Endothelial cell of umbilical vein (primary cell): ENCODE results near the gene MORN3. TPM values are rescaled to one million over a fixed set of nuclear protein-coding genes. Genes with fewer than 3 reads are reported as not detected.

Experiments
- BruUV-seq: library from RNA; stranded (reverse); fragments of 400-500 nt; replicated peaks from 2 replicates; lab custom pipeline; 2021; lab: Mats Ljungman, UMichigan
- CTCF ChIA-PET: fragments of 300-600, 350-600 bp; sonication (Branson Sonifier 250); formaldehyde crosslinking; loops from one replicate; lab custom pipeline; 2021; ENCODE audit warnings: antibody characterized with exemption, inconsistent platforms; lab: Charles Lee
- POLR2A ChIA-PET: fragments of 300-600, 350-600 bp; sonication (Branson Sonifier 250); formaldehyde crosslinking; loops from one replicate; lab custom pipeline; 2021; ENCODE audit warnings: antibody characterized with exemption, inconsistent platforms; lab: Charles Lee
- DNase-seq: peaks from one replicate; pipeline ENCODE4 v3.0.0-alpha.2; 2011; ENCODE audit warnings: low read depth, low spot score
- FAIRE-seq: peaks from 2 replicates; lab custom pipeline; 2011; peaks lifted over from hg19 to GRCh38; lab: Jason Lieb, UNC
- H2AFZ ChIP-seq: 2 replicates; pipeline ENCODE4 v1.6.0; 2012; ENCODE audit warnings: low read depth, low read length, control low read depth, inconsistent platforms
- H3K27ac ChIP-seq: 2 replicates; pipeline ENCODE4 v1.5.1; 2011; ENCODE audit warnings: low read depth, mild to moderate bottlenecking, control low read depth, low read length, moderate library complexity; ENCODE audit not compliant: insufficient read depth
- H3K27me3 ChIP-seq, 2 experiments: 2 replicates each; pipeline versions ENCODE4 v1.6.0 to v1.6.1; 2011; ENCODE audit warnings: low read length in 2 of 2, mixed read lengths in 1 of 2; ENCODE audit not compliant: control insufficient read depth in 2 of 2, insufficient read depth in 2 of 2
- H3K36me3 ChIP-seq, 2 experiments: 2 replicates in 1 of 2; 3 replicates in 1 of 2; pipeline ENCODE4 v1.5.1; 2011; ENCODE audit warnings: low read length in 2 of 2, mild to moderate bottlenecking in 1 of 2, moderate library complexity in 1 of 2; ENCODE audit not compliant: control insufficient read depth in 2 of 2, insufficient read depth in 2 of 2; ENCODE audit errors: extremely low read depth in 1 of 2
- H3K4me1 ChIP-seq: 3 replicates; pipeline ENCODE4 v1.5.1; 2011; ENCODE audit warnings: mild to moderate bottlenecking, low read length; ENCODE audit not compliant: control insufficient read depth, insufficient read depth; ENCODE audit errors: extremely low read depth
- H3K4me2 ChIP-seq: 2 replicates; pipeline ENCODE4 v1.6.1; 2011; ENCODE audit warnings: low read length, control low read depth, mixed read lengths; ENCODE audit not compliant: insufficient read depth
- H3K4me3 ChIP-seq, 3 experiments: fragments of 200-600 bp in 1 of 3; sonication (generic), shearing (Covaris generic) in 1 of 3; replicated peaks in 1 of 3; 2 replicates each; pipeline ENCODE4 v1.5.1; 2011 to 2016; ENCODE audit warnings: control low read depth in 3 of 3, low read length in 3 of 3, mild to moderate bottlenecking in 2 of 3, inconsistent platforms in 1 of 3, low read depth in 1 of 3, moderate library complexity in 1 of 3; ENCODE audit not compliant: insufficient read depth in 1 of 3
- H3K79me2 ChIP-seq: 2 replicates; pipeline ENCODE4 v1.6.0; 2012; ENCODE audit warnings: low read length, inconsistent platforms; ENCODE audit not compliant: control insufficient read depth, insufficient read depth
- H3K9ac ChIP-seq: replicated peaks from 2 replicates; pipeline ENCODE3; 2011; ENCODE audit warnings: low read length, control low read depth; ENCODE audit not compliant: insufficient read depth; ENCODE audit errors: extremely low read depth
- H3K9me1 ChIP-seq: replicated peaks from 3 replicates; pipeline ENCODE4 v1.6.0; 2011; ENCODE audit warnings: mild to moderate bottlenecking, low read length; ENCODE audit not compliant: control insufficient read depth, insufficient read depth; ENCODE audit errors: extremely low read depth
- H3K9me3 ChIP-seq: replicated peaks from 2 replicates; pipeline ENCODE4 v1.5.1; 2012; ENCODE audit warnings: low read length, inconsistent platforms; ENCODE audit not compliant: control insufficient read depth, insufficient read depth
- H4K20me1 ChIP-seq: replicated peaks from 2 replicates; pipeline ENCODE3; 2011; ENCODE audit warnings: mild to moderate bottlenecking, low read length; ENCODE audit not compliant: control insufficient read depth, insufficient read depth; ENCODE audit errors: extremely low read depth
- FOS ChIP-seq: IDR thresholded peaks from 2 replicates; pipeline ENCODE4 v1.6.1; 2011; ENCODE audit warnings: mild to moderate bottlenecking, low read length, moderate library complexity, borderline replicate concordance; ENCODE audit not compliant: insufficient read depth
- GATA2 ChIP-seq: IDR thresholded peaks from 2 replicates; pipeline ENCODE4 v1.7.0; 2011; ENCODE audit warnings: low read depth, mild to moderate bottlenecking, moderate library complexity, mixed read lengths, low read length; ENCODE audit not compliant: insufficient read length, insufficient read depth
- JUN ChIP-seq: IDR thresholded peaks from 2 replicates; pipeline ENCODE4 v1.6.1; 2011; ENCODE audit warnings: borderline replicate concordance, low read depth; ENCODE audit not compliant: insufficient read length, insufficient read depth
- MAX ChIP-seq: IDR thresholded peaks from 2 replicates; pipeline ENCODE4 v1.6.1; 2011; ENCODE audit not compliant: insufficient read depth, insufficient read length
- MYC ChIP-seq: IDR thresholded peaks from one replicate; pipeline ENCODE4 v1.6.1; 2011; ENCODE audit warnings: mild to moderate bottlenecking, low read depth, low read length
- POLR2A ChIP-seq: IDR thresholded peaks from 2 replicates; pipeline ENCODE4 v1.6.1; 2012; ENCODE audit warnings: low read depth, mild to moderate bottlenecking, control low read depth, low read length
- POLR2AphosphoS5 ChIP-seq: IDR thresholded peaks from 2 replicates; pipeline ENCODE4 v1.6.1; 2012; ENCODE audit warnings: low read depth, mild to moderate bottlenecking, control low read depth, low read length, moderate library complexity; ENCODE audit not compliant: insufficient read depth
- dilution Hi-C: fragments of 300-500 bp; cut with MboI; formaldehyde crosslinking; loops from one replicate; pipeline ENCODE4 v1.15.0; 2019; ENCODE audit warnings: low sequenced_read_pairs; ENCODE audit not compliant: extremely low pct_ligation_motif_present
- intact Hi-C: fragments of 100-400 bp; cut with micrococcal nuclease; formaldehyde crosslinking; loops from one replicate; pipeline ENCODE4 v1.10.0; 2022
- polyA plus RNA-seq, 4 experiments: library from polyadenylated mRNA; depleted of rRNA in 3 of 4; stranded (reverse) in 3 of 4; unstranded in 1 of 4; fragments of >200 nt; gene quantifications; 2 replicates each; pipeline versions ENCODE4 v1.2.1 to v1.2.3, GENCODE V29; 2011 to 2012; ENCODE audit warnings: missing spikeins in 1 of 4
- total RNA-seq: library from RNA; stranded (reverse); gene quantifications from 2 replicates; pipeline ENCODE4 v1.2.3, GENCODE V29; 2021
- TF ChIP-seq, protein P1 (sequence below), 2 donors: IDR thresholded peaks; 1 replicate in 1 of 2; 2 replicates in 1 of 2; pipeline ENCODE4 v1.5.1; 2011; ENCODE audit warnings: low read length in 2 of 2, mild to moderate bottlenecking in 2 of 2, moderate library complexity in 2 of 2, control low read depth in 1 of 2, inconsistent platforms in 1 of 2, low read depth in 1 of 2; ENCODE audit not compliant: insufficient read depth in 1 of 2; ENCODE audit errors: extremely low read depth in 1 of 2

Gene MORN3
- total and polyA plus RNA-seq, 2 donors (not counting 3 experiments of a cell fraction or from before 2014, with no cell fraction given), result 0.66 to 0.73 TPM

DNA sequence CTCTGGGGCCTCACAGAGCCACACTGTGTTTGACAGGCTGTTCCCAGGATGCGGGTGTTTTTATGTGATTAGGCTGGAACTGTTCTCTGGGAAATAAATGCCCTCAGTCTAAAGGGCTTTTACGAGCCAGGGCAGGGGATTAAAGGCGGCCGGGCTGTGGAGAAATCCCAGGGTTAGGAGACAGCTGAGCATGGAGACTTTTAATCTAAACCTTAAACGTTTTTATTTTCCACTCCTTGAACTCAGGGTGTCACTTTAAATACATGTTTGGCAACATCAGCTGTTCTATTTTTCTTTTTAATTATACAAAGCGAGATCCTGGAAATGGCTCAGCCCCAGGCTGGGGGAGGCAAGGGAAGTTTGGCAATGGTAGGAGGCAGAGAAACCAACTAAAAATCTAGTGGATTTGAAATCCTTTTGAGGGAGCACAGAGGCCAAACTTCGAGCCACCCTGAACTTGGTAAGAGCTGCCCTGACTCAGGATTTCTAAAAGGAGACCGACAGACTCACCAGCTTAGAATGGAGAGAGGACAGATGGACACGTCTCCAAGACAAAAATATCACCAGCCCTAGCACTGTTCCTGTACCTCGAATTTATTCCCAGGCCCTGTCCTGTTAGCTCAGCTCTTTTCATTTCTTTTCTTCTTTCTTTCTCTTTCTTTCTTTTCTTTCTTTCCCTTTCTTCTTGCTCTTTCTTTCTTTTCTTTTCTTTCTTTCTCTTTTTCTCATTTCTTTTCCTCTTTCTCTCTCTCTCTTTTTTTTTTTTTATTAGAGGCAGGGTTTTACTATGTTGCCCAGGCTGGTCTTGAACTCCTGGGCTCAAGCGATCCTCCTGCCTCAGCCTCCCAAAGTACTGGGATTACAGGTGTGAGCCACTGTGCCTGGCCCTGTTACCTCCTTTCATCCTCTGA lies 59.0 kb downstream of the MORN3 start:
- intact Hi-C loops, result no loop called here

More for the DNA sequence above, 59.0 kb downstream of the MORN3 start:
- Histone ChIP-seq H2AFZ (no peak overlapping the region), H3K4me3 (no peak overlapping the region), H3K36me3 (no peaks in the 10 kb centered on the region), H3K27ac (no peak overlapping the region), H3K9ac (no peak overlapping the region), H4K20me1 (no peaks in the 10 kb centered on the region), H3K9me1 (no peaks in the 10 kb centered on the region), H3K4me1 (no peaks in the 10 kb centered on the region), H3K4me2 (no peak overlapping the region), H3K79me2 (no peaks in the 10 kb centered on the region), H3K9me3 (no peaks in the 10 kb centered on the region), H3K27me3 (no peaks in the 10 kb centered on the region)
- POLR2A ChIA-PET, result interaction anchor here (0.7 kb wide), 1 partner anchor 17 kb away, joined by 4 read pairs; no protein-coding TSS in a partner anchor
- dilution Hi-C loops, result no loop called here
- no TSS peak for BruUV-seq
- DNase-seq (no peak), FAIRE-seq (no peak)
- CTCF ChIA-PET, result interaction anchor here (0.6 to 1.3 kb wide), 6 partner anchors 9 to 58 kb away, joined by 3 to 7 read pairs (median 4); no protein-coding TSS in a partner anchor
- TF ChIP-seq JUN (no peak), MAX (no peak), FOS (no peak), POLR2AphosphoS5 (no peak), GATA2 (no peak), MYC (no peak), POLR2A (no peak)
- TF ChIP-seq, protein P1, sequence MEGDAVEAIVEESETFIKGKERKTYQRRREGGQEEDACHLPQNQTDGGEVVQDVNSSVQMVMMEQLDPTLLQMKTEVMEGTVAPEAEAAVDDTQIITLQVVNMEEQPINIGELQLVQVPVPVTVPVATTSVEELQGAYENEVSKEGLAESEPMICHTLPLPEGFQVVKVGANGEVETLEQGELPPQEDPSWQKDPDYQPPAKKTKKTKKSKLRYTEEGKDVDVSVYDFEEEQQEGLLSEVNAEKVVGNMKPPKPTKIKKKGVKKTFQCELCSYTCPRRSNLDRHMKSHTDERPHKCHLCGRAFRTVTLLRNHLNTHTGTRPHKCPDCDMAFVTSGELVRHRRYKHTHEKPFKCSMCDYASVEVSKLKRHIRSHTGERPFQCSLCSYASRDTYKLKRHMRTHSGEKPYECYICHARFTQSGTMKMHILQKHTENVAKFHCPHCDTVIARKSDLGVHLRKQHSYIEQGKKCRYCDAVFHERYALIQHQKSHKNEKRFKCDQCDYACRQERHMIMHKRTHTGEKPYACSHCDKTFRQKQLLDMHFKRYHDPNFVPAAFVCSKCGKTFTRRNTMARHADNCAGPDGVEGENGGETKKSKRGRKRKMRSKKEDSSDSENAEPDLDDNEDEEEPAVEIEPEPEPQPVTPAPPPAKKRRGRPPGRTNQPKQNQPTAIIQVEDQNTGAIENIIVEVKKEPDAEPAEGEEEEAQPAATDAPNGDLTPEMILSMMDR (IDR thresholded peaks at IDR 0.05; ENCODE audit: extremely low read depth in 1 of 2, insufficient read depth in 1 of 2, low read depth in 1 of 2, low read length in 2 of 2), result no peak
